ENCODE data around the gene HDLBP.

HDLBP gene

GRCh38 chr2:241265506-241265905 lies 50.0 kb downstream of the HDLBP start:
- Histone ChIP-seq H3K27me3 (ENCODE audit: low read depth, low read length) (no peaks in the 10 kb centered on the region), H3K9me3 (ENCODE audit: insufficient read depth, low read length) (no peaks in the 10 kb centered on the region), H3K79me2 (ENCODE audit: low read length) (peaks cover 40% of the 10 kb centered on the region), H2AFZ (ENCODE audit: low read depth, low read length) (no peak overlapping the region), H3K36me3 (replicated peaks; ENCODE audit: low read depth, low read length) (peaks cover 52% of the 10 kb centered on the region), H3K4me1 (ENCODE audit: low read length) (no peaks in the 10 kb centered on the region), H3K9ac (ENCODE audit: low read length) (no peak overlapping the region), H3K27ac (ENCODE audit: low read length) (no peak overlapping the region), H3K4me2 (ENCODE audit: low read length) (no peak overlapping the region), H4K20me1 (ENCODE audit: insufficient read depth, low read length) (peaks cover 37% of the 10 kb centered on the region), H3K4me3 (ENCODE audit: low read length) (no peak overlapping the region)
- TF ChIP-seq EZH2phosphoT487 (IDR thresholded peaks at IDR 0.05; ENCODE audit: low read depth) = no peak
- TF ChIP-seq CTCF (IDR thresholded peaks at IDR 0.05; ENCODE audit: low read depth, low read length) = no peak

- Histone ChIP-seq H3K9me3 (ENCODE audit: insufficient read depth, low read length) (no peaks in the 10 kb centered on the region), H3K27me3 (ENCODE audit: low read depth, low read length) (no peaks in the 10 kb centered on the region), H3K4me3 (ENCODE audit: low read length) (no peak overlapping the region), H3K9ac (ENCODE audit: low read length) (no peak overlapping the region), H3K4me2 (ENCODE audit: low read length) (no peak overlapping the region), H2AFZ (ENCODE audit: low read depth, low read length) (no peak overlapping the region), H3K36me3 (replicated peaks; ENCODE audit: low read depth, low read length) (peaks cover 59% of the 10 kb centered on the region), H4K20me1 (ENCODE audit: insufficient read depth, low read length) (peaks cover 12% of the 10 kb centered on the region), H3K4me1 (ENCODE audit: low read length) (no peaks in the 10 kb centered on the region), H3K27ac (ENCODE audit: low read length) (no peak overlapping the region), H3K79me2 (ENCODE audit: low read length) (peaks cover 22% of the 10 kb centered on the region)
- no peak for TF ChIP-seq EZH2phosphoT487 (IDR thresholded peaks at IDR 0.05; ENCODE audit: low read depth)
- TF ChIP-seq CTCF (IDR thresholded peaks at IDR 0.05; ENCODE audit: low read depth, low read length) = no peak
Measured at GRCh38 chr2:241263061-241263460, 52.4 kb downstream of the HDLBP start.

GRCh38 chr2:241261628-241262027 lies 53.8 kb downstream of the HDLBP start:
- H3K9me3 ChIP-seq (ENCODE audit: insufficient read depth, low read length) = no peaks in the 10 kb centered on the region
- peaks cover 55% of the 10 kb centered on the region for H3K36me3 ChIP-seq (replicated peaks; ENCODE audit: low read depth, low read length)
- no peak for TF ChIP-seq CTCF (IDR thresholded peaks at IDR 0.05; ENCODE audit: low read depth, low read length)
- TF ChIP-seq EZH2phosphoT487 (IDR thresholded peaks at IDR 0.05; ENCODE audit: low read depth) = no peak
- no peak overlapping the region for H3K27ac ChIP-seq (ENCODE audit: low read length)
- H2AFZ ChIP-seq (ENCODE audit: low read depth, low read length) = no peak overlapping the region
- no peak overlapping the region for H3K4me3 ChIP-seq (ENCODE audit: low read length)
- H3K79me2 ChIP-seq (ENCODE audit: low read length) = peaks cover 12% of the 10 kb centered on the region; the same call in 1 of the 2 replicates
- H3K9ac ChIP-seq (ENCODE audit: low read length) = no peak overlapping the region
- no peak overlapping the region for H3K4me2 ChIP-seq (ENCODE audit: low read length)
- no peaks in the 10 kb centered on the region for H3K27me3 ChIP-seq (ENCODE audit: low read depth, low read length)
- H4K20me1 ChIP-seq (ENCODE audit: insufficient read depth, low read length) = peaks cover 4% of the 10 kb centered on the region
- no peaks in the 10 kb centered on the region for H3K4me1 ChIP-seq (ENCODE audit: low read length)

- Histone ChIP-seq H2AFZ (ENCODE audit: low read depth, low read length) (no peak overlapping the region), H3K27ac (ENCODE audit: low read length) (no peak overlapping the region), H4K20me1 (ENCODE audit: insufficient read depth, low read length) (peaks cover 4% of the 10 kb centered on the region), H3K27me3 (ENCODE audit: low read depth, low read length) (no peaks in the 10 kb centered on the region), H3K9ac (ENCODE audit: low read length) (no peak overlapping the region), H3K4me3 (ENCODE audit: low read length) (no peak overlapping the region), H3K79me2 (ENCODE audit: low read length) (peaks cover 7% of the 10 kb centered on the region; the same call in 1 of the 2 replicates), H3K36me3 (replicated peaks; ENCODE audit: low read depth, low read length) (peaks cover 55% of the 10 kb centered on the region), H3K4me1 (ENCODE audit: low read length) (no peaks in the 10 kb centered on the region), H3K9me3 (ENCODE audit: insufficient read depth, low read length) (no peaks in the 10 kb centered on the region), H3K4me2 (ENCODE audit: low read length) (no peak overlapping the region)
- TF ChIP-seq EZH2phosphoT487 (IDR thresholded peaks at IDR 0.05; ENCODE audit: low read depth) (no peak), CTCF (IDR thresholded peaks at IDR 0.05; ENCODE audit: low read depth, low read length) (no peak)
Measured at GRCh38 chr2:241260911-241261310, 54.6 kb downstream of the HDLBP start.

Measured in OCI-LY3 (cell line).